Kasumi-1 (cell line): Measurements from ENCODE around the gene CYP3A5.
"Not testable (repeated sequence)": the region's sequence is repeated elsewhere in the genome, so short reads cannot be mapped to it uniquely, and the experiment has no call there.

Experiments
- DNase-seq, 2 experiments: peaks; one replicate each; lab custom pipeline; 2025; lab: John Stamatoyannopoulos, UW

Gene CYP3A5

GRCh38 chr7:99679400-99680191 is at the start of gene CYP3A5:
CYP3A5 (minus strand) TSS chr7:99679996; CDS start chr7:99679896, 100 bp downstream.
- no peak for DNase-seq

GRCh38 chr7:99728615-99729014 is 48.8 kb upstream of the CYP3A5 start:
- no peak for DNase-seq

DNA sequence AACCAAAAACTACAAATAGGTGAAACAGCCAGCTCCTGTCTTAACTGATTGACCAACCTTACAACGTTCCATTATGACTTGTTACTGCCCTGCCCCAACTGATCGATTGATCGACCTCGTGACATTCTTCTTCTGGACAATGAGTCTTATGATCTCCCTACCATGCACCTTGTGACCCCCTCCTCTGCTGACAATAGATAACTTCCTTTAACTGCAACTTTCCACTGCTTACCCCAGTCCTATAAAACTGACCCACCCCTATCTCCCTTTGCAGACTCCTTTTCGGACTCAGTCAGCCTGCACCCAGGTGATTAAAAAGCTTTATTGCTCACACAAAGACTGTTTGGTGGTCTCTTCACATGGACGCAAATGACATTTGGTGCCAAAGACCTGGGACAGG is 43.4 kb upstream of the CYP3A5 start:
- not testable (repeated sequence) for DNase-seq

DNA sequence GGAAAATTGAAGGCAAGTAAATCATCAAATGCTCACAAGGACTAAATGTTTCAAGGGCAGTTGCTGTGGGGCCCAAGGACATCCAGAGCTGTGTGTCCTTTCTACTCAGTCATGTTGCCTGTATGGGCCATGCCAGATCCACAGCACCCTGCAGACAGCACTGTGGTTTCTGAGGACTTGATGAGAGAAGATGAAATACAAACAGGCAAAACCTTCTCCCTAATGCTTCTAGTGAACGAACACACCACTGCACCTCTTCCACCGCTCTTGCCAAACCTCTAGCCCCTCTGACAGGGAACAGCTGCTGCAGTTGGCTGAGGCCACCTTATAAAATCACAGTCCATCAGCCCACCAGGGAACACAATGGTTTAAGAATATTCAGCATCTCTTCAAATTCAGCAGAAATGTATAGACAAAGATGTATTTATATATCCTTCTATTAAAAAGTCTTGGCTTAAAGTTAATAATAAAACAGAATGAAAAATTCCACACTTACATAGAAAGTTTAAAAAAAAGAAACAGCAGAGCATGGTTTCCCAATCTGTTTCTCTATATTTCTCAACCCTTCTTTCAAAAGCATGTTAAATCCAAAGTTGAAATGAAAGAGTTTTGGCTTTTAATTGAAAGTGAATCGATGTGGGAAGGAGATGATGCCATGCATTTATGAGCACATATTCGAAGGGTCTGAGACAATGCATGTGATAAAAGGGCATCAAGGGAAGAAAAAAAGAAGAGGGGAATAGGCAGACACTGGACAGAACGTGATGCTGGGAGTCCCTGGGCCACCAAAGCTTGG is 41.2 kb upstream of the CYP3A5 start:
- DNase-seq, result no peak

GRCh38 chr7:99719996-99720769 is 40.4 kb upstream of the CYP3A5 start:
- no peak for DNase-seq

DNA sequence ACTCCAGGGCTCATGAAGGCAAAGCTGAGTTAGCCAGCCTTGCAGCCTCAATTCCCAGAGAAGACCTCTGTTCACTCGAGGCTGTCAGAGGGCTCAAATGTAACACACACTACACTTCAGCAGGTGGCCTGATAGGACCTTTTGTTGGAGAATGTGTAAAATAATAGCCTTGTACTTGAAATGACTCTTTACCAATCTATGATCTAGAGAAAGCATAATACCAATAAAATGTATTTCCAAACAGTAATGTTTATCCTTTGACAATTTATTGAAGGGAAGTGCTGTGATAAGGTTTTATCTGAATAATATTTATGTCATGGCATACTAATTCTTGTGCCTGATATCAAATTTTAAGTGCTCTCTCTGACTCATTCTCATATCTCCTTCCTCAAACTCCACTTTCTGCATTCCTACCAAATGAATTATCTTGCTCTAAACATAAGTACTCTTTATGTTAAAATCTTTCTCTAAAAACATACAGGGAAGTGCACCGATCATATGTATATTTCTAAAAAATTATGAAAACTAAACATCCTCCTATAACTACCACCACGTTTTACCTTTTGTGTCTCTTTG is 34.3 kb upstream of the CYP3A5 start:
- DNase-seq, result no peak

DNA sequence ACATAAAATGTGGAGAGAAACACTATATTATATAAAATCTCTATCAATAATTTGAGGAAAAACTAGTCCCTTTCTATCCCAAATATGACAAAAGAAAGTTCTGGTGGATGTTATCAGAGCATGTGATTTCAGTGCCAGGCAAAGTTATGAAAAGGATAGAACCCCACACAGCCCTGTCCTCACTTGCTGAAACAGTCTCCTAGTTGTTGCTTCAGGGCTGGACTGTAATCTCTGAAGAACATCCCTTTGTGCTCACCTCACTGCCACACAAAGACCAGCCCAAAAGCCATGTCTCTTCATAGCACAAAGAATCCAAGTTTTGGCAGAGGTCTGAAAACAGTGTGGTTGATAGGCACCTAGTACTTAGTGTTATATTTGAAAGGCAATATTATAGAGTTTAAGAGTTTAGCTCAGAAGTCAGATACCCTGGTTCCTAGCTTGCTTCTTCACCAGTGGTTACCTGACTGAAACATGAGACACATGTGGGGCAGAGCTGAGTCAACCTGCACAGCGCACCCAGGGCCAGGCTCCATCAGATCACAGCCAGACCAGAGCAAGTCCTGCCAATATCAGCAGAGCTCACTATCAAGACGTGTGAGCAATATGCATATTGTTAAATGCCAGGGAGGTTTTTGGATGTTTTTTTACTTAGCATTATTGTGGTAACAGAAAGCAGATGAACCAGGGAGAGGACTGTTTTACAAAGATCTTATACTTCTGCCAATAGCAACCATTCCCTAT is 30.2 kb upstream of the CYP3A5 start:
- no peak for DNase-seq

GRCh38 chr7:99709260-99709659 is 29.5 kb upstream of the CYP3A5 start:
- no peak for DNase-seq

DNA sequence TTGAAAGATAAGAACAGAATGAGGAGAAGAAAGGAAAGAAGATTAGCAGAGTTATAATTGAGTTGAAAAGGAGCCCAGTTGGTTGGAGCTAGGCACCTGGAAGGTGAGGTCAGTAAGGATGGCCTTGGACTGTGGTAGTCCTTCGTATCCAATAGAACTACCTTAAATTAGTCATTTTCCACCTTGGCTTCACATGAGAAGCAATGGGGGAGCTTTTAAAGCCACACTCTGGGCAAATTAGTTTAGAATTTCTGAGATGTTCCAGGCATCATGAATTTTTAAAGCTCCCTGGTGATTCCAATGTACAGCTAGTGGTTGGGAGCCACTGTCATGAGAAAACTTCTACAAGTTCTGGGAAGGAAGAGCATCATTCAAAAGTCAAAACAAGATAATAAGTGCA is 27.3 kb upstream of the CYP3A5 start:
- no peak for DNase-seq

- DNase-seq, result no peak
Observed at GRCh38 chr7:99699946-99700345, 20.1 kb upstream of the CYP3A5 start.

GRCh38 chr7:99698867-99699730 is 19.3 kb upstream of the CYP3A5 start:
- not testable (repeated sequence) for DNase-seq

DNA sequence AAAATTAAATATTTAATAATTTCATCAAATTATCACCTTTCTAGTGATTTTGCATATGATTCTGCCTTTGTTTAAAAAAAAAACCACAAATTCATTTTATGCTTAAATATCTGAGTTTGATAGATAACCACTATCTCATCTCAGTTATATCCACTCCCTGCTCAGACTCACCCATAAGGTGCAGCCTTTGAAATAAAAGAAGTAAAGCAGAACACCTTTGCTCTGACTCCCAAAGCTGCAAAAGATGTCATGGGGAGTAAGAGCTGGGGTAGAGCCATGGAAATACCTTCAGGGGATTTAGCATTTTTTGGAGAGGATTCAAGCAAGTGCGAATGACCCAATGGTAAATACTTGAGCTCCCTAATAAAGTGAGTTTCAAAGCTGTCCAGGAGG is 15.1 kb upstream of the CYP3A5 start:
- DNase-seq, result no peak

- no peak for DNase-seq
Observed at GRCh38 chr7:99694201-99694911, 14.6 kb upstream of the CYP3A5 start.

DNA sequence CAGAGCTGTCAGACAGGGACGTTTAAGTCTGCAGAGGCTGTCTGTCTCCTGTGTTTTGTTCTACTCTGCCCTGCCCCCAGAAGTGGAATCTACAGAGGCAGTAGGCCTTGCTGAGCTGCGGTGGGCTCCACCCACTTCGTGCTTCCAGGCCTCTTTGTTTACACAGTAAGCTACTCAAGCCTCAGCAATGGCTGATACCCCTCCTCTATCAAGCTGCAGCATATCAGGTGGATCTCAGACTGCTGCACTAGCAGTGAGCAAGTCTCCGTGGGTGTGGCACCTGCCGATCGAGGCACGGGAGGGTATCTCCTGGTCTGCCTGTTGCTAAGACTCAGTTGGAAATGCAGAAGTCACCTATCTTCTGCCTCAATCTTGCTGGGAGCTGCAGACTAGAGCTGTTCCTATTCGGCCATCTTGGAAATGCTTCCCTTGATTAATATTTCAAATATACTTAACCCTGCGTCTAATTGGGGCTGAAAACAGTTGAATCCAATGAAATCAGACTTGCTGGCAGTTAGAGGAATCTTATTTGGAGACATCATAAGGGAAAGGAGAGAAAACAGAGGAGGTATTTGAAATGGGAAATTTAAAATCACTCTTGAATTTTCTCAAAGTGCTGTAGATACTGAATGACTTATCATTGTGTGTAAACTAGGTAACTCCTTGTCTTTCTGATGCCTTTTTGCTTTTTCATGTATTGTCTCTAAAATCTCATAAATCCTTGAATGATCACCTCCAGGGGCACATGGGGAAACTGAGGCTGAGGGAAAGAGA is 13.8 kb upstream of the CYP3A5 start:
- DNase-seq, result no peak

DNA sequence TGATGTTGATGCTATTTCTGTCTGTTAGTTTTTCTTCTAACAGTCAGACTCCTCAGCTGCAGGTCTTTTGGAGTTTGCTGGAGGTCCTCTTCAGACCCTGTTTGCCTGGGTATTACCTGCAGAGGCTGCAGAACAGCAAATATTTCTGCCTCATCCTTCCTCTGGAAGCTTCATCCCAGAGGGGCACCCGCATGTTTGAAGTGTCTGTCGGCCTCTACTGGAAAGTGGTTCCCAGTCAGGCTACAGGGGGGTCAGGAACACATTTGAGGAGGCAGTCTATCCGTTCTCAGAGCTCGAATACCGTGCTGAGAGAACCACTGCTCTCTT is 13.3 kb upstream of the CYP3A5 start:
- no peak for DNase-seq

- not testable (repeated sequence) for DNase-seq
Observed at GRCh38 chr7:99692563-99692962, 12.8 kb upstream of the CYP3A5 start.

GRCh38 chr7:99691658-99692057 is 11.9 kb upstream of the CYP3A5 start:
- not testable (repeated sequence) for DNase-seq

- DNase-seq, result not testable (repeated sequence)
Observed at GRCh38 chr7:99690918-99691317, 11.1 kb upstream of the CYP3A5 start.
